Suppressor macrophage treated with lipopolysaccharide for 1 hour (primary cell): Measurements from ENCODE around the gene CLEC4G.
"Not testable (repeated sequence)": the region's sequence is repeated elsewhere in the genome, so short reads cannot be mapped to it uniquely, and the experiment has no call there.

ENCODE experiments used
- DNase-seq, 3 donors: peaks; one replicate each; pipeline ENCODE4 v3.0.0-alpha.2; 2020 to 2022

Gene CLEC4G

GRCh38 chr19:7746306-7746705 is 14.4 kb upstream of the CLEC4G start:
- not testable (repeated sequence) for DNase-seq

GRCh38 chr19:7744871-7745650 is 13.2 kb upstream of the CLEC4G start:
- DNase-seq: peak; percentile 47 to 57 (median 53)

DNA sequence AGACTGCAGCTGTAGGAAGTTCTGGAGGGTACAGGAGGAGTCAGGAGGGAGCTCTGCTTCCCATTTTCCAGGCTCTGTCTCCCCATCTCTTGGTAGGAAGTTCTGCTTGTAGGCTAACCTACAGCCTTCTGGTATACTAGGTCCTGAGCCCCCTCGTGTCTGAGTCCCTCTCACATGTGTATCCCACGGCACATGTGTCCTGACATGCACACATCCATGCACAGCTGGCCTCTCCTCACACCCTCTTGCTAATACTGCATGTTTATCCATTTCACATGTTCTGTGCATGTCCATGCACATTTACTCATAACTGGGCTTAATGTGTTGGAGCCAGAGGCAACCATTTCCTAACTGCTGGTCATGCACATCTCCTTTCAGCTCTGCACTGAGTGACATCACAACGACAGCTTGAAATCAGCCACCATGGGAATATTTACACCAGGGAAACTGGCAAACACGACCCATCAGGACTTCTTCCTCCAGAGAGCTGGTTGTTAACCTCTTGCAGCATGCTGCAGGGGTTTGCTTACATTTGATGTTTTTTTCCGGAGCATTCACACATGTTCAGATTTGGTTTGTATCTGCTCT is 12.4 kb upstream of the CLEC4G start:
- peak; percentile 15 to 38 (median 38) for DNase-seq

GRCh38 chr19:7743425-7743841 is 11.5 kb upstream of the CLEC4G start:
- no peak for DNase-seq

DNA sequence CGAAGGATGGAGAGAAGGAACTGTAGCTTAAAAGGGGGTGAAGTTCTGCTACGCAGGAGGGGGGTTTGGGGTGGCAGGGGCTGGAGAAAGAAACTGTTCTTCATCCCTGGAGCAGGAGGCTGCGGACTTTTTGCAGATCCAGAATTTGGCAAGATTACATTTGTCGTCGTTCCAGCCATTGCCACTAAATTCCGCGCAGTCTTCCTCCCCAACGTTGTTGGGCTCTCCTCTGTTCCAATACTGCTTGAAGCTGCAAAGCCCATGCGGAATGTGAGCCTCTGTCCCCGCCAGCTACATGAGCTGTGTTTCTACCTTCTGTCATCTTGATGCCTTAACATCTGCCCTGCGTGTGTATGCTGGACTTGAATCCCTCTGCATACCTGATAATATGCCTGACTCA is 11.1 kb upstream of the CLEC4G start:
- DNase-seq: no peak

DNA sequence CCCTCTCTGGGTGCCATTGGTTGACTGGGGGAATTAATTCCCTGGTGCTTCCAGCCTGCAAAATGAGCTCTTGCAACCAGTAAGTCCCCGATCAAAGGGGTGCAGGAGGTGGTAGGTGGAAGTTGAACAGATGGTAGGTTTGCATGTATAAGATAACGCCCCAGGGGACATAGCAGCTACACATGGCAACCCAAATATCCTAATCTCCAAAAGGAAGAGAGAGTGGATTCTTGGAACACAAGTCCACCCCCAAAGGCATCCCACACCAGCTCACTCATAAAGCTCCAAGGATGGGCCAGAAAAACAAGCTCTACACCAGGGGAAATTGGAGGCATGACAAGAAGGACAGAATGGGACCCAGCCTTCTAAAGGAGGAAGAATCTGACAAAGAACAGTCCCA is 10.7 kb upstream of the CLEC4G start:
- no peak for DNase-seq

GRCh38 chr19:7740682-7741054 is 8.8 kb upstream of the CLEC4G start:
- peak in 2 of 3 donors; percentile 24 to 29 for DNase-seq

GRCh38 chr19:7739801-7740681 is 8.1 kb upstream of the CLEC4G start:
- peak; percentile 30 to 43 (median 38) for DNase-seq

DNA sequence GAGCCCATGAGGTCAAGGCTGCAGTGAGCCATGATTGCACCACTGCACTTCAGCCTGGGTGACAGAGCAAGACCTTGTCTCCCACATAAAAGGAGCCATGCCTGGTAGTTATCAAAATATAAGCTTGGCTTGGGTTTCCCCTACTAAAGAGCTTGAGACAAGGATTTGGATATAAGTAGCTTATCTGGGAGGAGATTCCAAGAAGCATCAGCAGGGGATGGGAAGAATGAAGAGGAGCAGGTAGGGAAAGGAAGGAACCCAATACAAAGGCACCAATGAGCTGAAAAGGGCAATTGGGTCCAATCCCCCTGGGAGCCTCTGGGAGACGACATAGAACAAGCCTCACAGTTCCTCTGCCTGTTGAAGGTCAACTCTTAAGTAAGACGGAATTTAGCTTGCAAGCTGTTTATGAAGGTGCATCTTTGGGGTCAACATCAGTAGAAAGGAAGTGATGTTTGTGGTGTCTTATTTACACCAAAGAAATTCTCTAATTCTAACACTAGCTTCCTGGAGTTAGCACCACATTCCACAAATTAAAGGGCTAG is 7.4 kb upstream of the CLEC4G start:
- DNase-seq: no peak

DNA sequence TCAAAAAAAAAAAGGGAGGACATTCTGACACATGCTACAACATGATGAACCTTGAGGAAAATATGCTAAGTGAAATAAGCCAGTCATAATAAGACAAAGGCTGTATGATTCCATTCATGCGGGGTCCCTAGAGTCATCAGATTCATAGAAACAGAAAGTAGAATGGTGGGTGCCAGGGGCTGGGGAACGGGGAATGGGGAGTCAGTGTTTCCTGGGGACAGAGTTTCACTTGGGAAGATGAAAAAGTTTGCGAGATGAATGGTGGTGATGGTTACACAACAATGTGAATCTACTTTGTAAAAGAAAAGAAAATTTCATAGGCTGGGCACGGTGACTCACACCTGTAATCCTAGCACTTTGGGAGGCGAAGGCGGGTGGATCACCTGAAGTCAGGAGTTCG is 6.1 kb upstream of the CLEC4G start:
- peak in 2 of 3 donors; percentile 20 to 39 for DNase-seq

DNA sequence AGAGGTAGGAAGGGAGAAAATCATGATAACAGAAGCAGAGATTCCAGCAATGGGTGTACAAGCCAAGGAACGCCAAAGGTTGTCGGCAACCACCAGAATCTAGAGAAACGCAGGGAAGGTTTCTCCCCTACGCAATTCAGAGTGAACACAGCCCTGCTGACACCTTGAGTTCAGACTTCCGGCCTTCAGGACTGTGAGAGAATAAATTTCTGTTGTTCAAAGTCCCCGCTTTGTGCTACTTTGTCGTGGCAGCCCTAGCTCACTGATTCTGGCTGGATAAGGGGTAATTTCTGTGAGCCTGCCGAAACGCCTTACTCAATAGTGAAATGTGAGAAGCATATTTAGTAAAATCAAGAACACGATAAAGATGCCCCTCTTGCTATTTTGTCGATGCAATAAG is 5.3 kb upstream of the CLEC4G start:
- DNase-seq: no peak

- no peak for DNase-seq
Measured at GRCh38 chr19:7736148-7736547, 4.2 kb upstream of the CLEC4G start.

DNA sequence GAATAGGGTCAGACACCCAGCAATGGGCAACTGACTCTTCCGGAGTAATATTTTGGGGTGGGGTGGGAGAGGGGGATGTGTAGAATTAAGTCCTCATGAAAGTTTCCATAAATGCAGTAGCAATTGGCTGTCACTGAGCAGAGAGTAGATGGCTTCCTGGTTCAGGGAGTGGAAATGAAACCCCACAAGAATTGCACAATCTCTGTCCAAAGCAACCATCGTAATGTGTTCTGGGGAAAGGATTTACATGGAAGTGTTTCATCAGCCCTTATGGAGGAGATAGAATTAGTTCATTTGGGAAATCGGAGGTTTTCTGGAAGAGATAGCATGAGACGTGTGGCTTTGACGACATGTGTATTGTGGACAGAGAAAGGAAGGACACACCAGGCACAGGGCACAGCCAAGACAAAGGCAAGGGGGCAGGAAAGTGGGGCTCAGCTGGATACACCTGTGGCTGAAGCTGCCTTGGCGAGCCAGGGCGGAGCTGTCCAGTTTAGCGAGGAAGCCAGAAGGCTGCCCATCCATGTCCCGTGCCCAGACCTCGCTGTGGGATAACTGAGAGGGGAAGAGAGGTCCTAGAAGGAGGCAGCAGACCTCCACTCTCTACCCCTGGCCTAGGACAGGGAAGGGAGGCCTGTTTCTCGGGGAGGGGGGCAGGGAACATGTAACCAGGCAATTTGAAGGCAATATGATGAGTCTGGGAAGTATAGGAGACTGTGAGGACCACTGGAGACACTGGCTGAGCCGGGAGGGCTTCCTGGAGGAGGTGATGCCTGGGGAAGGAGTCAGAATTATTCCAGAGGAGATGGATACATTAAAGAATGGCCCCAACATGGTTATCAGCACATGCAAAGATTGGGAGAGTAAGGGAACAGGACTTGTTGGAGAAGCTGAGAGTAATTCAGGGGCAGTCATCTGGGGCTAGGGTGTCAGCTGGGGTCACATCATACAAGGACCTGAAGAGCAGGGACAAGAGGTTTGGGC is 2.6 kb upstream of the CLEC4G start:
- peak; percentile 77 to 92 (median 89) for DNase-seq

- no peak for DNase-seq
Measured at GRCh38 chr19:7733376-7733775, 1.5 kb upstream of the CLEC4G start.

DNA sequence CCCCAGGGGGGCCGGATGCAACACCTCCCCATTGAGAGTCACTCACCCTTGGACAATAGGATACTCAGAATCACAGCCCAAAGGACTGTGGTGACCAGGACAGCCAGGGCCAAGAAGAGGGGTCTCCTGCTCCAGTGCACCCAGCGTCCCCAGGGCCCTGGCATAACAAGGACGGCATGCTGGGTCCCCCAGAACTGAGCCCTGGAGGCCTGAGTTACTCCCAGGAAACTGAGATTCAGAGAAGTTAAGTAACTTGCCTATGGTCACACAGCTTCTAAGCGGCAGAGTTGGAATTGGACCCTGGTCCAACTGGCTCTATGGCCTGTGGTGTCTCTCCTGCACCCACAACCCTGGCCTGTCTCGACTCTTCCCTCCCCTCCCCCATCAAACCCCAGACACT is 295 bp downstream of the CLEC4G start:
- DNase-seq: no peak

DNA sequence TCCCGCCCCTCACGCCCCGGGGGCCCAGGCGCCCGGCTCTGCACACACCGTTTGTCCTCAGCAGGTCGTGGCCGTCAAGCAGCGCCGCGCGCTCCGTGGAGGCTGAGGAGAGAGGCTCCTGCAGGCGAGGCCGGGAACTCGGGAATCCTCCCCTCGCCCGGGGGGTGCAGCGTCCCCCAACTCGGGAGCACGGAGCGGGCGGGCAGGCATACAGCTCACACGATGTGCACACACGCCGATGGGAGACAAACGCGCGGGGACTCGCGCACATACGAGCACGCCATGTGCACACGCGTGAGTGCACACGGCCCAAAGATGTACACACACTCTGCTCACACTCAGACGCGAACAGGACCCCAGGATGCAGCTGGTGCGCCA is 703 bp downstream of the CLEC4G start:
- no peak for DNase-seq

DNA sequence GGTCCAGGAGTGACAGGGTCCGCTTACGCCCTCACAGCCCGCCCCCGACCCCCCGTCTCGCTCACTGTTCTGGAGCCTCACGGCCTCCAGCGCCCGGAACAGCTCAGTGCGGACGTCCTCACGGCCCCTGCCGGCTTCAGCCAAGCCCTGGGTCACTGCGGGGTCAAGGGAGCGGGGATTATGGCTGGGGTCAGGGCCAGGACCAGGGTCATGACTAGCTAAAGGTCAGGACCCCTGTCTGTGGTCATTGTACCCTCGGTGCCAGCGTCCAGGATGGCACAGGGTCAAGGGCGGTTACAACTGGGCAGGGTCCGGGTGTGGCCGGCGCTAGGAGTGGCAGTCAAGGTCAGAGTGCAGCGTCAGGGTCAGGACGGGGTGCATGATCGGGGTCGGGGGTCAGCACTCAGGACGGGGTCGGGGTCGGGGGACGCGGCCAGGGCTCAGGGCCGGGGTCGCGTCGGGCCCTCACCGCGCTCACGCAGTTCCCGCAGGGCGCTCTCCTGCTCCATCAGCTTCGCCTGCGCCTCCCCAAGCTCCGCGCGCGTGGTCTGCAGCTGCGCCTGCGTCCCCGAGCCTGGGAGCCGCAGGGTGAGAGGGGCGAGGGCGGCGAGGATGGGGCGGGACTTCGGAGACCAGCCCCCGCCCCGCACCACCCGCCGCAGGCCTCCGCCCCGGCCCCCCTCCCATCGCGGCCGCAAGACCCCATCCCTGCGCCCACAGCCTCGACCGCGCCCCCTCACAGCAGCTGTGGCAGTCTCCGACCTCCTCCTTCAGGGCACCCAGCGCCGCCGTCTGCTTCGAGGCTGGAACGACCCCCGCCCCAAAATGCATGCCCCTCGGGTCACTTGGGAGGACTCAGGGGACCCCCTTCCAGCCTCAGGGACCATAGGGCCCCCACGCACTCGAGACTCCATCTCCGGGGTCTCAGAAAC is 1.4 kb downstream of the CLEC4G start:
- peak in 1 of 3 donors; percentile 21 for DNase-seq

DNA sequence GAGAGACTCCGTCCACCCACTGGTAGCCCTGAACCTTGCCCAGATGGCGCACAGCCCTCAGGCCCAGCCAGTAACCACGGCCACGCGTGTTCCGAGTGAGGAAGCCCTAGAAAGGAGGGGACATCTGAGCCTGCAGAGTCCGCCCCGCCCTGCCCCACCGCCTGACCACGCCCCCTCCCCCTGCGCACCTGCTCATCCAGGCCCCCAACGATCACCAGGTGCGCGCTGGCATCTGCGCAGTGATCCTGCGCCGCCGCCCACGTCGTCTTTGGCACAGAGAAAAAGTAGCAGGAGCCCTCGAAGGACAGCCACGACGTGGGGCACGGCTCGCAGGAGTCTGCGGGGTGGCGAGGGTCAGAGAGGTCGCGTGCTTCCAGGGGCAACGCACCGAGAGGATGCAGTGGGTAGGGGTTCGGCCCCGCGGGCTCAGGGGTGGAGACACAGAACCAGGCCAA is 2.1 kb downstream of the CLEC4G start:
- no peak for DNase-seq

GRCh38 chr19:7729211-7729610 is 2.7 kb downstream of the CLEC4G start:
- DNase-seq: peak in 2 of 3 donors; percentile 32 to 46

GRCh38 chr19:7725791-7726190 is 6.1 kb downstream of the CLEC4G start:
- no peak for DNase-seq

DNA sequence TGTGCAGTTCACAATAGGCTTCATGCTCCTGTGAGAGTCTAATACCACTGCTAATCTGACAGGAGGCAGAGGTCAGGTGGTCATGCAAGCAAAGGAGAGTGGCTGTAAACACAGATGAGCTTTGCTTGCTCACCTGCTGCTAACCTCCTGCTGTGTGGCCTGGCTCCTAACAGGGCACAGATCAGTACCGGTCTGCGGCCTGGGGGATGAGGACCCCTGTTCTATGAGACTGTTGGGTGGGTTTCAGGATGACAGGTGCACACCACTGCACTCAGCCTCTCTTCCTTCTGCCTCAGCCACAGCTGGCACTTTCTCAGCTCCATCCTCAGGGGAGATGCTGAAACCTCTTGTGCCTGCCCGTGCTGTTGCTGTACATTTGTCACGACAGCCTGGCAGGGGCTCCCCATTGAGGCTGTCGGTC is 9.7 kb downstream of the CLEC4G start:
- DNase-seq: no peak
